Activated CD4-positive, alpha-beta T cell treated with anti-CD3 and anti-CD28 coated beads, Interleukin-2, amount 10 ng/mL, durations not matched to agents 7 days and 5 days (primary cell): ENCODE data around the gene THPO. TPM values are rescaled to one million over a fixed set of nuclear protein-coding genes. Genes with fewer than 3 reads are reported as not detected.
"Not testable (repeated sequence)": the region's sequence is repeated elsewhere in the genome, so short reads cannot be mapped to it uniquely, and the experiment has no call there.

ENCODE experiments used
- CTCF ChIA-PET: fragments of 350-600 bp; sonication (Branson Sonifier 250); formaldehyde crosslinking; loops from one replicate; lab custom pipeline; 2021; ENCODE audit warnings: antibody characterized with exemption; lab: Charles Lee
- POLR2A ChIA-PET: fragments of 350-600 bp; sonication (Branson Sonifier 250); formaldehyde crosslinking; loops from one replicate; lab custom pipeline; 2021; ENCODE audit warnings: antibody characterized with exemption; lab: Charles Lee
- DNase-seq: peaks from one replicate; pipeline ENCODE4 v3.0.0-alpha.2; 2020
- H3K27ac Mint-ChIP-seq: one replicate; pipeline ENCODE4 v1.8.0; 2021; ENCODE audit warnings: mild to moderate bottlenecking, moderate library complexity, mixed read lengths
- H3K27me3 Mint-ChIP-seq: one replicate; pipeline ENCODE4 v1.8.0; 2021; ENCODE audit warnings: mixed read lengths
- H3K36me3 Mint-ChIP-seq: one replicate; pipeline ENCODE4 v1.8.0; 2021; ENCODE audit warnings: low read depth, mixed read lengths
- H3K4me1 Mint-ChIP-seq: one replicate; pipeline ENCODE4 v1.8.0; 2021; ENCODE audit warnings: mixed read lengths
- H3K4me3 Mint-ChIP-seq: one replicate; pipeline ENCODE4 v1.8.0; 2021; ENCODE audit warnings: mild to moderate bottlenecking, moderate library complexity, mixed read lengths
- H3K9me3 Mint-ChIP-seq: one replicate; pipeline ENCODE4 v1.8.0; 2021; ENCODE audit warnings: mixed read lengths
- total RNA-seq, 2 experiments: library from RNA; stranded (reverse); gene quantifications; one replicate each; pipeline ENCODE4 v1.2.3, GENCODE V29; 2021

The THPO gene
- total RNA-seq, 2 experiments from 2014 or later, result not detected

- no peak for DNase-seq
- CTCF ChIA-PET, result interaction anchor here (0.8 to 1.5 kb wide), 3 partner anchors 10 to 31 kb away, joined by 3 to 4 read pairs (median 4); no protein-coding TSS in a partner anchor
- Mint-ChIP-seq H3K9me3 (no peaks in the 10 kb centered on the region), H3K4me1 (peaks cover 2% of the 10 kb centered on the region), H3K27ac (no peak overlapping the region), H3K4me3 (no peak overlapping the region), H3K27me3 (no peaks in the 10 kb centered on the region), H3K36me3 (no peaks in the 10 kb centered on the region)
- POLR2A ChIA-PET, result no interaction called here
Observed at GRCh38 chr3:184350618-184351017, 27.4 kb downstream of the THPO start.

GRCh38 chr3:184349563-184350470 is 28.2 kb downstream of the THPO start:
- Mint-ChIP-seq H3K4me1 (peaks cover 2% of the 10 kb centered on the region), H3K36me3 (no peaks in the 10 kb centered on the region), H3K27ac (no peak overlapping the region), H3K4me3 (no peak overlapping the region), H3K27me3 (no peaks in the 10 kb centered on the region), H3K9me3 (no peaks in the 10 kb centered on the region)
- CTCF ChIA-PET, result interaction anchor here (1.4 to 1.5 kb wide), 2 partner anchors 11 to 30 kb away, joined by 4 read pairs; no protein-coding TSS in a partner anchor
- POLR2A ChIA-PET, result no interaction called here
- DNase-seq, result no peak

- Mint-ChIP-seq H3K4me3 (no peak overlapping the region), H3K4me1 (no peaks in the 10 kb centered on the region), H3K9me3 (no peaks in the 10 kb centered on the region), H3K36me3 (no peaks in the 10 kb centered on the region), H3K27me3 (no peaks in the 10 kb centered on the region), H3K27ac (no peak overlapping the region)
- DNase-seq, result no peak
- ChIA-PET CTCF (interaction anchor here (1.2 to 2.5 kb wide), 4 partner anchors 9 to 167 kb away, joined by 3 to 8 read pairs (median 4); partner anchors contain the start of gene FAM131A), POLR2A (no interaction called here)
Observed at GRCh38 chr3:184348057-184348382, 30.0 kb downstream of the THPO start.

GRCh38 chr3:184347321-184348056 is 30.5 kb downstream of the THPO start:
- ChIA-PET POLR2A (no interaction called here), CTCF (interaction anchor here (0.8 to 2.5 kb wide), 6 partner anchors 9 to 167 kb away, joined by 3 to 8 read pairs (median 5); partner anchors contain the start of gene FAM131A)
- H3K4me3 Mint-ChIP-seq, result no peak overlapping the region
- no peaks in the 10 kb centered on the region for H3K9me3 Mint-ChIP-seq
- no peaks in the 10 kb centered on the region for H3K4me1 Mint-ChIP-seq
- H3K36me3 Mint-ChIP-seq, result no peaks in the 10 kb centered on the region
- H3K27ac Mint-ChIP-seq, result no peak overlapping the region
- no peaks in the 10 kb centered on the region for H3K27me3 Mint-ChIP-seq
- no peak for DNase-seq

GRCh38 chr3:184346480-184347190 is 31.4 kb downstream of the THPO start:
- Mint-ChIP-seq H3K9me3 (no peaks in the 10 kb centered on the region), H3K4me3 (no peak overlapping the region), H3K27me3 (no peaks in the 10 kb centered on the region), H3K4me1 (no peaks in the 10 kb centered on the region), H3K36me3 (no peaks in the 10 kb centered on the region), H3K27ac (no peak overlapping the region)
- CTCF ChIA-PET, result interaction anchor here (0.8 to 2.5 kb wide), 5 partner anchors 9 to 168 kb away, joined by 3 to 8 read pairs (median 5); partner anchors contain the start of gene FAM131A
- POLR2A ChIA-PET, result no interaction called here
- no peak for DNase-seq

- no peaks in the 10 kb centered on the region for H3K4me1 Mint-ChIP-seq
- H3K27ac Mint-ChIP-seq, result no peak overlapping the region
- peak; percentile 21 for DNase-seq
- H3K4me3 Mint-ChIP-seq, result no peak overlapping the region
- POLR2A ChIA-PET, result no interaction called here
- H3K9me3 Mint-ChIP-seq, result no peaks in the 10 kb centered on the region
- no peaks in the 10 kb centered on the region for H3K27me3 Mint-ChIP-seq
- CTCF ChIA-PET, result interaction anchor here (1.1 to 2.2 kb wide), 2 partner anchors 8 to 28 kb away, joined by 3 to 8 read pairs; partner anchors contain the start of gene FAM131A
- no peaks in the 10 kb centered on the region for H3K36me3 Mint-ChIP-seq
Observed at GRCh38 chr3:184345317-184346144, 32.5 kb downstream of the THPO start.

GRCh38 chr3:184344579-184345316 is 33.3 kb downstream of the THPO start:
- Mint-ChIP-seq H3K27me3 (no peaks in the 10 kb centered on the region), H3K9me3 (no peaks in the 10 kb centered on the region), H3K4me1 (no peaks in the 10 kb centered on the region), H3K36me3 (no peaks in the 10 kb centered on the region), H3K4me3 (no peak overlapping the region), H3K27ac (no peak overlapping the region)
- DNase-seq, result no peak
- CTCF ChIA-PET, result interaction anchor here (0.6 to 2.2 kb wide), 2 partner anchors 8 to 186 kb away, joined by 3 to 8 read pairs; partner anchors contain the start of gene FAM131A
- POLR2A ChIA-PET, result no interaction called here

GRCh38 chr3:184343200-184343876 is 34.7 kb downstream of the THPO start:
- no peak overlapping the region for H3K27ac Mint-ChIP-seq
- ChIA-PET CTCF (no interaction called here), POLR2A (no interaction called here)

GRCh38 chr3:184341925-184342324 is 36.1 kb downstream of the THPO start:
- Mint-ChIP-seq H3K27ac (no peak overlapping the region), H3K4me3 (no peak overlapping the region), H3K4me1 (peaks cover 15% of the 10 kb centered on the region), H3K27me3 (no peaks in the 10 kb centered on the region), H3K9me3 (no peaks in the 10 kb centered on the region), H3K36me3 (no peaks in the 10 kb centered on the region)
- ChIA-PET POLR2A (no interaction called here), CTCF (interaction anchor here (0.8 to 1.9 kb wide), 2 partner anchors 10 to 12 kb away, joined by 4 to 5 read pairs; no protein-coding TSS in a partner anchor)
- DNase-seq, result no peak

More at GRCh38 chr3:184343200-184343876, 34.7 kb downstream of the THPO start:
- Mint-ChIP-seq H3K4me1 (peaks cover 3% of the 10 kb centered on the region), H3K4me3 (no peak overlapping the region), H3K27me3 (no peaks in the 10 kb centered on the region), H3K36me3 (no peaks in the 10 kb centered on the region), H3K9me3 (no peaks in the 10 kb centered on the region)
- DNase-seq, result no peak

- H3K9me3 Mint-ChIP-seq, POLR2A ChIA-PET, H3K27ac Mint-ChIP-seq, H3K36me3 Mint-ChIP-seq, DNase-seq, H3K27me3 Mint-ChIP-seq, H3K4me3 Mint-ChIP-seq: not testable (repeated sequence)
- H3K4me1 Mint-ChIP-seq, result peaks cover 28% of the 10 kb centered on the region
- CTCF ChIA-PET, result interaction anchor here (0.9 to 2.2 kb wide), 4 partner anchors 9 to 21 kb away, joined by 3 to 6 read pairs (median 4); no protein-coding TSS in a partner anchor
Observed at GRCh38 chr3:184339451-184340135, 38.4 kb downstream of the THPO start.
